ENCODE data around the gene HSDL1.

Gene HSDL1

GRCh38 chr16:84144859-84145639, at the start of gene HSDL1, which contains the start of gene DNAAF1:
Gene HSDL1 (minus strand): TSS chr16:84145177. CDS start chr16:84131321, 13,856 bp downstream.
Gene DNAAF1 (plus strand): TSS chr16:84145308. CDS start chr16:84145441, 133 bp downstream.
- H3K36me3 ChIP-seq (ENCODE audit: insufficient read depth, low read length) = no peaks in the 10 kb centered on the region
- H3K9me3 ChIP-seq (ENCODE audit: control insufficient read depth, insufficient read depth, low read length) = no peaks in the 10 kb centered on the region
- peaks cover 4% of the 10 kb centered on the region; the same call in 1 of the 2 replicates for H3K4me1 ChIP-seq (ENCODE audit: insufficient read depth, low read length)
- peak within 1 kb of the TSS; percentile 94 for H3K9ac ChIP-seq (ENCODE audit: low read depth, low read length)

GRCh38 chr16:84194018-84194417, 49.0 kb upstream of the HSDL1 start:
- H3K9ac ChIP-seq (ENCODE audit: low read depth, low read length) = no peak overlapping the region
- H3K4me1 ChIP-seq (ENCODE audit: insufficient read depth, low read length) = peaks cover 6% of the 10 kb centered on the region; the same call in 1 of the 2 replicates
- no peaks in the 10 kb centered on the region for H3K36me3 ChIP-seq (ENCODE audit: insufficient read depth, low read length)
- H3K9me3 ChIP-seq (ENCODE audit: control insufficient read depth, insufficient read depth, low read length) = no peaks in the 10 kb centered on the region

GRCh38 chr16:84193480-84193879, 48.5 kb upstream of the HSDL1 start:
- H3K9ac ChIP-seq (ENCODE audit: low read depth, low read length) = no peak overlapping the region
- no peaks in the 10 kb centered on the region for H3K36me3 ChIP-seq (ENCODE audit: insufficient read depth, low read length)
- H3K4me1 ChIP-seq (ENCODE audit: insufficient read depth, low read length) = peaks cover 6% of the 10 kb centered on the region; the same call in 1 of the 2 replicates
- H3K9me3 ChIP-seq (ENCODE audit: control insufficient read depth, insufficient read depth, low read length) = no peaks in the 10 kb centered on the region

- no peak overlapping the region for H3K9ac ChIP-seq (ENCODE audit: low read depth, low read length)
- H3K9me3 ChIP-seq (ENCODE audit: control insufficient read depth, insufficient read depth, low read length) = no peaks in the 10 kb centered on the region
- H3K4me1 ChIP-seq (ENCODE audit: insufficient read depth, low read length) = peaks cover 6% of the 10 kb centered on the region
- H3K36me3 ChIP-seq (ENCODE audit: insufficient read depth, low read length) = no peaks in the 10 kb centered on the region
Measured at GRCh38 chr16:84191466-84191865, 46.5 kb upstream of the HSDL1 start.

GRCh38 chr16:84190731-84191388, 45.9 kb upstream of the HSDL1 start, which contains the start of gene ADAD2:
Gene ADAD2 (plus strand): TSS chr16:84191157. CDS start chr16:84191231, 74 bp downstream.
- H3K36me3 ChIP-seq (ENCODE audit: insufficient read depth, low read length) = no peaks in the 10 kb centered on the region
- peaks cover 6% of the 10 kb centered on the region for H3K4me1 ChIP-seq (ENCODE audit: insufficient read depth, low read length)
- H3K9ac ChIP-seq (ENCODE audit: low read depth, low read length) = no peak within 1 kb of the TSS
- H3K9me3 ChIP-seq (ENCODE audit: control insufficient read depth, insufficient read depth, low read length) = no peaks in the 10 kb centered on the region

- Histone ChIP-seq H3K9me3 (ENCODE audit: control insufficient read depth, insufficient read depth, low read length) (no peaks in the 10 kb centered on the region), H3K9ac (ENCODE audit: low read depth, low read length) (peak within 1 kb of the TSS; percentile 65), H3K36me3 (ENCODE audit: insufficient read depth, low read length) (peaks cover 7% of the 10 kb centered on the region; the same call in 1 of the 2 replicates), H3K4me1 (ENCODE audit: insufficient read depth, low read length) (no peaks in the 10 kb centered on the region; the same call in 1 of the 2 replicates)
Measured at GRCh38 chr16:84186685-84187437, 41.9 kb upstream of the HSDL1 start, which contains the start of gene TAF1C. Gene TAF1C (minus strand): TSS chr16:84187057. CDS start chr16:84184988, 2,069 bp downstream.

GRCh38 chr16:84184775-84185174, 39.8 kb upstream of the HSDL1 start:
- H3K36me3 ChIP-seq (ENCODE audit: insufficient read depth, low read length) = peaks cover 7% of the 10 kb centered on the region; the same call in 1 of the 2 replicates
- H3K4me1 ChIP-seq (ENCODE audit: insufficient read depth, low read length) = no peaks in the 10 kb centered on the region; the same call in 1 of the 2 replicates
- no peaks in the 10 kb centered on the region for H3K9me3 ChIP-seq (ENCODE audit: control insufficient read depth, insufficient read depth, low read length)
- H3K9ac ChIP-seq (ENCODE audit: low read depth, low read length) = no peak overlapping the region

- no peaks in the 10 kb centered on the region for H3K9me3 ChIP-seq (ENCODE audit: control insufficient read depth, insufficient read depth, low read length)
- H3K9ac ChIP-seq (ENCODE audit: low read depth, low read length) = no peak overlapping the region
- H3K36me3 ChIP-seq (ENCODE audit: insufficient read depth, low read length) = peaks cover 7% of the 10 kb centered on the region; the same call in 1 of the 2 replicates
- H3K4me1 ChIP-seq (ENCODE audit: insufficient read depth, low read length) = no peaks in the 10 kb centered on the region; the same call in 1 of the 2 replicates
Measured at GRCh38 chr16:84183911-84184591, 39.1 kb upstream of the HSDL1 start.

- Histone ChIP-seq H3K4me1 (ENCODE audit: insufficient read depth, low read length) (no peaks in the 10 kb centered on the region; the same call in 1 of the 2 replicates), H3K9me3 (ENCODE audit: control insufficient read depth, insufficient read depth, low read length) (no peaks in the 10 kb centered on the region), H3K9ac (ENCODE audit: low read depth, low read length) (no peak overlapping the region), H3K36me3 (ENCODE audit: insufficient read depth, low read length) (peaks cover 7% of the 10 kb centered on the region; the same call in 1 of the 2 replicates)
Measured at GRCh38 chr16:84183572-84183875, 38.5 kb upstream of the HSDL1 start.

GRCh38 chr16:84182680-84183571, 37.9 kb upstream of the HSDL1 start:
- H3K36me3 ChIP-seq (ENCODE audit: insufficient read depth, low read length) = peaks cover 10% of the 10 kb centered on the region; the same call in 1 of the 2 replicates

GRCh38 chr16:84182104-84182503, 37.1 kb upstream of the HSDL1 start:
- no peaks in the 10 kb centered on the region; the same call in 1 of the 2 replicates for H3K4me1 ChIP-seq (ENCODE audit: insufficient read depth, low read length)
- peaks cover 12% of the 10 kb centered on the region; the same call in 1 of the 2 replicates for H3K36me3 ChIP-seq (ENCODE audit: insufficient read depth, low read length)

More at GRCh38 chr16:84182680-84183571, 37.9 kb upstream of the HSDL1 start:
- Histone ChIP-seq H3K9me3 (ENCODE audit: control insufficient read depth, insufficient read depth, low read length) (no peaks in the 10 kb centered on the region), H3K4me1 (ENCODE audit: insufficient read depth, low read length) (no peaks in the 10 kb centered on the region; the same call in 1 of the 2 replicates), H3K9ac (ENCODE audit: low read depth, low read length) (no peak overlapping the region)

GRCh38 chr16:84181144-84181915, 36.4 kb upstream of the HSDL1 start:
- Histone ChIP-seq H3K9ac (ENCODE audit: low read depth, low read length) (no peak overlapping the region), H3K9me3 (ENCODE audit: control insufficient read depth, insufficient read depth, low read length) (no peaks in the 10 kb centered on the region), H3K4me1 (ENCODE audit: insufficient read depth, low read length) (peaks cover 7% of the 10 kb centered on the region; the same call in 1 of the 2 replicates), H3K36me3 (ENCODE audit: insufficient read depth, low read length) (peaks cover 12% of the 10 kb centered on the region; the same call in 1 of the 2 replicates)

More at GRCh38 chr16:84182104-84182503, 37.1 kb upstream of the HSDL1 start:
- Histone ChIP-seq H3K9me3 (ENCODE audit: control insufficient read depth, insufficient read depth, low read length) (no peaks in the 10 kb centered on the region), H3K9ac (ENCODE audit: low read depth, low read length) (no peak overlapping the region)
